Neural progenitor cell (in vitro differentiated cells): ENCODE data around the gene SLX4IP.

Experiments used
- EZH2 ChIP-seq: fragments of 200-600 bp; sonication (generic); IDR thresholded peaks from 2 replicates; pipeline ENCODE4 v1.6.1; 2017; ENCODE audit warnings: antibody characterized with exemption, mild to moderate bottlenecking, moderate library complexity
- EZH2phosphoT487 ChIP-seq: fragments of 200-600 bp; sonication (generic); IDR thresholded peaks from 2 replicates; pipeline ENCODE4 v1.6.1; 2017; ENCODE audit warnings: antibody characterized with exemption
- TF ChIP-seq, protein P1 (sequence below): fragments of 200-600 bp; sonication (generic); IDR thresholded peaks from 2 replicates; pipeline ENCODE4 v1.5.1; 2017; ENCODE audit warnings: antibody characterized with exemption, mild to moderate bottlenecking

- TF ChIP-seq, protein P1, sequence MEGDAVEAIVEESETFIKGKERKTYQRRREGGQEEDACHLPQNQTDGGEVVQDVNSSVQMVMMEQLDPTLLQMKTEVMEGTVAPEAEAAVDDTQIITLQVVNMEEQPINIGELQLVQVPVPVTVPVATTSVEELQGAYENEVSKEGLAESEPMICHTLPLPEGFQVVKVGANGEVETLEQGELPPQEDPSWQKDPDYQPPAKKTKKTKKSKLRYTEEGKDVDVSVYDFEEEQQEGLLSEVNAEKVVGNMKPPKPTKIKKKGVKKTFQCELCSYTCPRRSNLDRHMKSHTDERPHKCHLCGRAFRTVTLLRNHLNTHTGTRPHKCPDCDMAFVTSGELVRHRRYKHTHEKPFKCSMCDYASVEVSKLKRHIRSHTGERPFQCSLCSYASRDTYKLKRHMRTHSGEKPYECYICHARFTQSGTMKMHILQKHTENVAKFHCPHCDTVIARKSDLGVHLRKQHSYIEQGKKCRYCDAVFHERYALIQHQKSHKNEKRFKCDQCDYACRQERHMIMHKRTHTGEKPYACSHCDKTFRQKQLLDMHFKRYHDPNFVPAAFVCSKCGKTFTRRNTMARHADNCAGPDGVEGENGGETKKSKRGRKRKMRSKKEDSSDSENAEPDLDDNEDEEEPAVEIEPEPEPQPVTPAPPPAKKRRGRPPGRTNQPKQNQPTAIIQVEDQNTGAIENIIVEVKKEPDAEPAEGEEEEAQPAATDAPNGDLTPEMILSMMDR = no peak
- TF ChIP-seq EZH2 (no peak), EZH2phosphoT487 (no peak)
Observed at GRCh38 chr20:10596710-10597121, 161.6 kb downstream of the SLX4IP start.
